HG02571 (cell line): ENCODE results near the gene PKMYT1.

ENCODE experiments used
- ATAC-seq: cut with Tn5 transposase; IDR thresholded peaks from one replicate; pipeline ENCODE4 v1.9.1; 2021; ENCODE audit warnings: mild to moderate bottlenecking, moderate library complexity; ENCODE audit not compliant: unreplicated experiment

PKMYT1 gene

GRCh38 chr16:3000540-3000939 is 20.3 kb upstream of the PKMYT1 start:
- ATAC-seq, result no peak

GRCh38 chr16:2999929-3000328 is 19.7 kb upstream of the PKMYT1 start:
- ATAC-seq, result no peak

- no peak for ATAC-seq
These were observed 16.1 kb upstream of the PKMYT1 start for GRCh38 chr16:2996298-2996697.

GRCh38 chr16:2992383-2993081 is 12.3 kb upstream of the PKMYT1 start:
- ATAC-seq, result no peak

GRCh38 chr16:2991566-2992261 is 11.5 kb upstream of the PKMYT1 start:
- ATAC-seq, result no peak

GRCh38 chr16:2990891-2991290 is 10.6 kb upstream of the PKMYT1 start:
- no peak for ATAC-seq

GRCh38 chr16:2988590-2989099 is 8.4 kb upstream of the PKMYT1 start:
- no peak for ATAC-seq

- no peak for ATAC-seq
These were observed 7.6 kb upstream of the PKMYT1 start for GRCh38 chr16:2987833-2988232.

- ATAC-seq, result no peak
These were observed 7.0 kb upstream of the PKMYT1 start for GRCh38 chr16:2987286-2987685.

- no peak for ATAC-seq
These were observed 6.5 kb upstream of the PKMYT1 start for GRCh38 chr16:2986623-2987188.

GRCh38 chr16:2985893-2986355 is 5.7 kb upstream of the PKMYT1 start:
- ATAC-seq, result no peak

GRCh38 chr16:2985462-2985861 is 5.2 kb upstream of the PKMYT1 start:
- no peak for ATAC-seq

- no peak for ATAC-seq
These were observed 3.5 kb upstream of the PKMYT1 start for GRCh38 chr16:2983706-2984136.

- ATAC-seq, result no peak
These were observed 2.2 kb upstream of the PKMYT1 start for GRCh38 chr16:2982402-2982801.

GRCh38 chr16:2981899-2982250 is 1.6 kb upstream of the PKMYT1 start:
- ATAC-seq, result no peak

GRCh38 chr16:2981177-2981898 is 1.1 kb upstream of the PKMYT1 start:
- ATAC-seq, result no peak

GRCh38 chr16:2979669-2980226 is 498 bp downstream of the PKMYT1 start:
- no peak for ATAC-seq

GRCh38 chr16:2977440-2977839 is 2.8 kb downstream of the PKMYT1 start:
- ATAC-seq, result no peak

- no peak for ATAC-seq
These were observed 3.6 kb downstream of the PKMYT1 start for GRCh38 chr16:2976673-2977072.

GRCh38 chr16:2976201-2976600 is 4.0 kb downstream of the PKMYT1 start:
- no peak for ATAC-seq

- no peak for ATAC-seq
These were observed 5.0 kb downstream of the PKMYT1 start for GRCh38 chr16:2975161-2975795.
